ENCODE measurements around the gene MCF2L2.

MCF2L2 gene

DNA sequence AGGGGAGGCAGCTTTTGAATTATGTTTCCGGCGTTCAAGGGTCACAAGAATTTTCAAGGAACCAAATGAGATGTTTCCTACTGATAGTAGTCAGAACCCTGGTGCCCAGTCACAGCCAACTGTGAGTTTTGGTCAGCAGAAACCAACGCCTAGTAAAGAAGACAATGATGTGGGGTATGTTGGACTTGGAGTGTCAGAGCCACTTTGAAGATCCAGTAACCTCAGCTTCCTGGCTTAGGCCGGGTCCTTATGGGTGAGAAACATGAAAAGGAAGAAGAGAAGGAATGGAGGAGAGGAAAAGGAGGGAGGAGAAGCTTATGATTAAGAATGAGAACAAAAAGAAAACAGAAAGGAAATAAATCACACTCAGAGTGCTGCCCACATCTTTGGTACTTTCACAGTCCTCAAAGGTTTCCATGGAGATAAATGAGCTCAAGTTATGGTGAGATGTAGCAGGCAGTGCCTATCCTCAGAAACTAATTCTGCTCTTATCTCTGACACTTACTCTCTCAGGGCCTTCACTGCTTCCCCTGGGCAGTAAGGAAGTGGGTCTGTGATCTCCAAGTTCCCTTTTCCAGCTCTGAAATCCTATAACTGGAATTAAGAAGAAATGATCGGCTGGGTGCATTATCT lies 2.0 kb upstream of the MCF2L2 start:
- TF ChIP-seq, protein P1, sequence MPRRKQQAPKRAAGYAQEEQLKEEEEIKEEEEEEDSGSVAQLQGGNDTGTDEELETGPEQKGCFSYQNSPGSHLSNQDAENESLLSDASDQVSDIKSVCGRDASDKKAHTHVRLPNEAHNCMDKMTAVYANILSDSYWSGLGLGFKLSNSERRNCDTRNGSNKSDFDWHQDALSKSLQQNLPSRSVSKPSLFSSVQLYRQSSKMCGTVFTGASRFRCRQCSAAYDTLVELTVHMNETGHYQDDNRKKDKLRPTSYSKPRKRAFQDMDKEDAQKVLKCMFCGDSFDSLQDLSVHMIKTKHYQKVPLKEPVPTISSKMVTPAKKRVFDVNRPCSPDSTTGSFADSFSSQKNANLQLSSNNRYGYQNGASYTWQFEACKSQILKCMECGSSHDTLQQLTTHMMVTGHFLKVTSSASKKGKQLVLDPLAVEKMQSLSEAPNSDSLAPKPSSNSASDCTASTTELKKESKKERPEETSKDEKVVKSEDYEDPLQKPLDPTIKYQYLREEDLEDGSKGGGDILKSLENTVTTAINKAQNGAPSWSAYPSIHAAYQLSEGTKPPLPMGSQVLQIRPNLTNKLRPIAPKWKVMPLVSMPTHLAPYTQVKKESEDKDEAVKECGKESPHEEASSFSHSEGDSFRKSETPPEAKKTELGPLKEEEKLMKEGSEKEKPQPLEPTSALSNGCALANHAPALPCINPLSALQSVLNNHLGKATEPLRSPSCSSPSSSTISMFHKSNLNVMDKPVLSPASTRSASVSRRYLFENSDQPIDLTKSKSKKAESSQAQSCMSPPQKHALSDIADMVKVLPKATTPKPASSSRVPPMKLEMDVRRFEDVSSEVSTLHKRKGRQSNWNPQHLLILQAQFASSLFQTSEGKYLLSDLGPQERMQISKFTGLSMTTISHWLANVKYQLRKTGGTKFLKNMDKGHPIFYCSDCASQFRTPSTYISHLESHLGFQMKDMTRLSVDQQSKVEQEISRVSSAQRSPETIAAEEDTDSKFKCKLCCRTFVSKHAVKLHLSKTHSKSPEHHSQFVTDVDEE (CRISPR knock-in tag; IDR thresholded peaks at IDR 0.05) = no peak
- TF ChIP-seq BACH2 (CRISPR knock-in tag; IDR thresholded peaks at IDR 0.05; ENCODE audit: borderline replicate concordance) (no peak), CSDC2 (CRISPR knock-in tag; IDR thresholded peaks at IDR 0.05) (no peak), ZFP3 (CRISPR knock-in tag; IDR thresholded peaks at IDR 0.05) (no peak), ZFP30 (CRISPR knock-in tag; IDR thresholded peaks at IDR 0.05) (no peak), ZC3H10 (CRISPR knock-in tag; IDR thresholded peaks at IDR 0.05) (no peak), TCF4 (CRISPR knock-in tag; IDR thresholded peaks at IDR 0.05; ENCODE audit: borderline replicate concordance) (no peak), ZNF70 (CRISPR knock-in tag; IDR thresholded peaks at IDR 0.05) (no peak), ESRRG (CRISPR knock-in tag; IDR thresholded peaks at IDR 0.05) (no peak), ZNF8 (CRISPR knock-in tag; IDR thresholded peaks at IDR 0.05) (no peak)
- TF ChIP-seq, protein P2, sequence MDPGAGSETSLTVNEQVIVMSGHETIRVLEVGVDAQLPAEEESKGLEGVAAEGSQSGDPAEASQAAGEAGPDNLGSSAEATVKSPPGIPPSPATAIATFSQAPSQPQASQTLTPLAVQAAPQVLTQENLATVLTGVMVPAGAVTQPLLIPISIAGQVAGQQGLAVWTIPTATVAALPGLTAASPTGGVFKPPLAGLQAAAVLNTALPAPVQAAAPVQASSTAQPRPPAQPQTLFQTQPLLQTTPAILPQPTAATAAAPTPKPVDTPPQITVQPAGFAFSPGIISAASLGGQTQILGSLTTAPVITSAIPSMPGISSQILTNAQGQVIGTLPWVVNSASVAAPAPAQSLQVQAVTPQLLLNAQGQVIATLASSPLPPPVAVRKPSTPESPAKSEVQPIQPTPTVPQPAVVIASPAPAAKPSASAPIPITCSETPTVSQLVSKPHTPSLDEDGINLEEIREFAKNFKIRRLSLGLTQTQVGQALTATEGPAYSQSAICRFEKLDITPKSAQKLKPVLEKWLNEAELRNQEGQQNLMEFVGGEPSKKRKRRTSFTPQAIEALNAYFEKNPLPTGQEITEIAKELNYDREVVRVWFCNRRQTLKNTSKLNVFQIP (CRISPR knock-in tag; IDR thresholded peaks at IDR 0.05; ENCODE audit: borderline replicate concordance, low read depth) = no peak
- TF ChIP-seq, protein P3, sequence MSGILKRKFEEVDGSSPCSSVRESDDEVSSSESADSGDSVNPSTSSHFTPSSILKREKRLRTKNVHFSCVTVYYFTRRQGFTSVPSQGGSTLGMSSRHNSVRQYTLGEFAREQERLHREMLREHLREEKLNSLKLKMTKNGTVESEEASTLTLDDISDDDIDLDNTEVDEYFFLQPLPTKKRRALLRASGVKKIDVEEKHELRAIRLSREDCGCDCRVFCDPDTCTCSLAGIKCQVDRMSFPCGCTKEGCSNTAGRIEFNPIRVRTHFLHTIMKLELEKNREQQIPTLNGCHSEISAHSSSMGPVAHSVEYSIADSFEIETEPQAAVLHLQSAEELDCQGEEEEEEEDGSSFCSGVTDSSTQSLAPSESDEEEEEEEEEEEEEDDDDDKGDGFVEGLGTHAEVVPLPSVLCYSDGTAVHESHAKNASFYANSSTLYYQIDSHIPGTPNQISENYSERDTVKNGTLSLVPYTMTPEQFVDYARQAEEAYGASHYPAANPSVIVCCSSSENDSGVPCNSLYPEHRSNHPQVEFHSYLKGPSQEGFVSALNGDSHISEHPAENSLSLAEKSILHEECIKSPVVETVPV (CRISPR knock-in tag; IDR thresholded peaks at IDR 0.05) = no peak

DNA sequence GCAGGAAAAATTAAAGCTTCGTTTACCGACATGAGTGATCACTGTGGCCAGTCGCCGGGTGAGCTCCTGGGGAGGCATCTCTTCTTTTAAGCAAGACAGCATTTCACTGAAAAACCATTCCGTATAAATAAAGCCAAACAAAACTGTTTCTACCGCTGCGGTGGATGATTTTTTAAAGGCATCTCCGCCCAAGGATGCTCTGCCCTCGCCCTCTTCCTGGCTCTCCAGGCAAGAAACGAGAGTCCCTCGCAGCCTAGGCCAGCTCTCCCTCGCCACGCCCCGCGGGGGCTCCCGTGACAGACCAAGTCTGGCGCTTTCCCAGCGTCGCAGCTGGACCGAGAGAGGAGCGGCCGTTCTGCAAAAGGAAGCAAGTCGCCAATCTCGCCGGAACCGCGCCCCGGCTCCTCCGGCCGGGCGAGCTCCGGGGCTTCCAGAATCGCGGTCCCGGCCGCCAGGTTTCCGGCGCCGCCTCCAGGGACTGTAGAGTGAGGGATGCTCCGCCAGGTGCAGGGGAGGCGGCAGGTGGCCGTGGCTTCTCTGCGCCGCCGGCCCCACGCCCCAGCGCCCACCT lies 458 bp downstream of the MCF2L2 start:
- TF ChIP-seq SNAI2 (CRISPR knock-in tag; IDR thresholded peaks at IDR 0.05) (no peak), ZNF565 (CRISPR knock-in tag; conservative IDR thresholded peaks at IDR 0.05; ENCODE audit: low read depth) (no peak), BACH2 (CRISPR knock-in tag; IDR thresholded peaks at IDR 0.05; ENCODE audit: borderline replicate concordance) (no peak)
- TF ChIP-seq, protein P1 (CRISPR knock-in tag; IDR thresholded peaks at IDR 0.05) = no peak
- ATAC-seq = peak; percentile 75

More for the DNA sequence above, 2.0 kb upstream of the MCF2L2 start:
- no peak for ATAC-seq

DNA sequence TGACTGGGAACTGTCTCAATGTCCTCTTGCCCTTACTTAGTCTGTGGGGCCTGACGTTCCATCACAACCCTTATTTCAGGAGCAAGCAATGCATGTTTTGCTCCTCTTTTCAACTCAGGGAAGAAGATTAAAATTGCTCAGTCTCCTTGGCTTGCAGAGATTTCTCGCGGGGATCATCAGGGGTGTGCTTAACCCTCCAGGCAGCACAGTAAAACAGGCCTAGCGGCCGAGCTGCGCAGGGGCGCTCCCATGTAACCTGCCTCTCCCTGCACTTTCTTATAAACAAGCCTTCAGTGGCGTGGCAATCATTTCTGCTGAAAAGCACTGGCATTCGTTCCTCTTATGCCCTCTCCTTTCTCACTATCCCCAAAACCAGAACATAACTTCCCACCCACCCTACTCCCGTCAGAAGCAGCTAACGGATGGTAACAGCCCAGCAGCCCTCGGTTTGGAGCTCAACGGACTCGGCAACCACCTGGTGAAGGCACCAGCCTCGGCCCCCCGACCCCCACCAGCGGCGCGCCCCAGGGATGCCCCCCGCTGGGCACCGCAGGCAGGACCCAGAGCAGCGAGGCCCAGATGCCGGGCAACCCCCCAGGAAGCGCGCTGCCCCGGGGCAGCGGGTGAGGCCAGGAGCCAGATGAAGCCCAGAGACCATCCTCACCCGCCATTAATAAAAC lies 1.1 kb downstream of the MCF2L2 start:
- peak; percentile 28 for ATAC-seq
- TF ChIP-seq ISL1 (CRISPR knock-in tag; IDR thresholded peaks at IDR 0.05) = no peak
- no peak for TF ChIP-seq BACH2 (CRISPR knock-in tag; IDR thresholded peaks at IDR 0.05; ENCODE audit: borderline replicate concordance)
- no peak for TF ChIP-seq ZFP3 (CRISPR knock-in tag; IDR thresholded peaks at IDR 0.05)
- TF ChIP-seq, protein P4, sequence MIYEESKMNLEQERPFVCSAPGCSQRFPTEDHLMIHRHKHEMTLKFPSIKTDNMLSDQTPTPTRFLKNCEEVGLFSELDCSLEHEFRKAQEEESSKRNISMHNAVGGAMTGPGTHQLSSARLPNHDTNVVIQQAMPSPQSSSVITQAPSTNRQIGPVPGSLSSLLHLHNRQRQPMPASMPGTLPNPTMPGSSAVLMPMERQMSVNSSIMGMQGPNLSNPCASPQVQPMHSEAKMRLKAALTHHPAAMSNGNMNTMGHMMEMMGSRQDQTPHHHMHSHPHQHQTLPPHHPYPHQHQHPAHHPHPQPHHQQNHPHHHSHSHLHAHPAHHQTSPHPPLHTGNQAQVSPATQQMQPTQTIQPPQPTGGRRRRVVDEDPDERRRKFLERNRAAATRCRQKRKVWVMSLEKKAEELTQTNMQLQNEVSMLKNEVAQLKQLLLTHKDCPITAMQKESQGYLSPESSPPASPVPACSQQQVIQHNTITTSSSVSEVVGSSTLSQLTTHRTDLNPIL (CRISPR knock-in tag; IDR thresholded peaks at IDR 0.05; ENCODE audit: low read depth) = no peak
- TF ChIP-seq TCF4 (CRISPR knock-in tag; IDR thresholded peaks at IDR 0.05; ENCODE audit: borderline replicate concordance) = no peak
- no peak for TF ChIP-seq PPARA (CRISPR knock-in tag; IDR thresholded peaks at IDR 0.05; ENCODE audit: borderline replicate concordance)
- TF ChIP-seq ESRRG (CRISPR knock-in tag; IDR thresholded peaks at IDR 0.05) = no peak
- TF ChIP-seq ZFP30 (CRISPR knock-in tag; IDR thresholded peaks at IDR 0.05) = no peak
- TF ChIP-seq GLIS3 (CRISPR knock-in tag; IDR thresholded peaks at IDR 0.05) = no peak
- TF ChIP-seq TOX (CRISPR knock-in tag; IDR thresholded peaks at IDR 0.05; ENCODE audit: borderline replicate concordance) = no peak
- TF ChIP-seq OSR1 (CRISPR knock-in tag; IDR thresholded peaks at IDR 0.05) = no peak
- TF ChIP-seq, protein P5, sequence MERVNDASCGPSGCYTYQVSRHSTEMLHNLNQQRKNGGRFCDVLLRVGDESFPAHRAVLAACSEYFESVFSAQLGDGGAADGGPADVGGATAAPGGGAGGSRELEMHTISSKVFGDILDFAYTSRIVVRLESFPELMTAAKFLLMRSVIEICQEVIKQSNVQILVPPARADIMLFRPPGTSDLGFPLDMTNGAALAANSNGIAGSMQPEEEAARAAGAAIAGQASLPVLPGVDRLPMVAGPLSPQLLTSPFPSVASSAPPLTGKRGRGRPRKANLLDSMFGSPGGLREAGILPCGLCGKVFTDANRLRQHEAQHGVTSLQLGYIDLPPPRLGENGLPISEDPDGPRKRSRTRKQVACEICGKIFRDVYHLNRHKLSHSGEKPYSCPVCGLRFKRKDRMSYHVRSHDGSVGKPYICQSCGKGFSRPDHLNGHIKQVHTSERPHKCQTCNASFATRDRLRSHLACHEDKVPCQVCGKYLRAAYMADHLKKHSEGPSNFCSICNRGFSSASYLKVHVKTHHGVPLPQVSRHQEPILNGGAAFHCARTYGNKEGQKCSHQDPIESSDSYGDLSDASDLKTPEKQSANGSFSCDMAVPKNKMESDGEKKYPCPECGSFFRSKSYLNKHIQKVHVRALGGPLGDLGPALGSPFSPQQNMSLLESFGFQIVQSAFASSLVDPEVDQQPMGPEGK (CRISPR knock-in tag; IDR thresholded peaks at IDR 0.05; ENCODE audit: borderline replicate concordance) = no peak
- TF ChIP-seq, protein P2 (CRISPR knock-in tag; IDR thresholded peaks at IDR 0.05; ENCODE audit: borderline replicate concordance, low read depth) = no peak
- TF ChIP-seq ZNF8 (CRISPR knock-in tag; IDR thresholded peaks at IDR 0.05) = no peak
- no peak for TF ChIP-seq ZNF70 (CRISPR knock-in tag; IDR thresholded peaks at IDR 0.05)

All from SK-N-SH treated with all-trans-retinoic acid at 6 μM for 48 hours (cell line).